Natural killer cell (primary cell): Measurements from ENCODE around the gene IL11. TPM values are rescaled to one million over a fixed set of nuclear protein-coding genes. Genes with fewer than 3 reads are reported as not detected.
"Not testable (repeated sequence)": the region's sequence is repeated elsewhere in the genome, so short reads cannot be mapped to it uniquely, and the experiment has no call there.

Source experiments
- ATAC-seq, 3 donors: fragments of 150-1000 bp in 2 of 3; fragments of 200-7000 bp in 1 of 3; cut with Tn5 transposase; 1 replicate in 1 of 3; 2 replicates in 2 of 3; pipeline ENCODE4 v1.10.0; 2021; ENCODE audit warnings: mild to moderate bottlenecking in 2 of 3, moderate library complexity in 2 of 3
- DNase-seq, 2 donors: peaks; one replicate each; pipeline versions ENCODE4 v3.0.0 to v3.0.0-alpha.2; 2013 to 2021; ENCODE audit warnings: mixed read lengths in 1 of 2
- H3K27ac ChIP-seq: one replicate; pipeline ENCODE4 v1.5.1; 2013; ENCODE audit warnings: mild to moderate bottlenecking, low read length
- H3K27me3 ChIP-seq: one replicate; pipeline ENCODE4 v1.6.1; 2013; ENCODE audit warnings: low read length; ENCODE audit not compliant: control insufficient read depth, insufficient read depth
- H3K36me3 ChIP-seq: one replicate; pipeline ENCODE4 v1.6.1; 2013; ENCODE audit warnings: low read length; ENCODE audit not compliant: control insufficient read depth, insufficient read depth
- H3K4me1 ChIP-seq: one replicate; pipeline ENCODE4 v1.6.1; 2013; ENCODE audit warnings: low read length; ENCODE audit not compliant: control insufficient read depth, insufficient read depth
- H3K4me3 ChIP-seq: one replicate; pipeline ENCODE4 v1.5.1; 2013; ENCODE audit warnings: low read length
- H3K9me3 ChIP-seq: one replicate; pipeline ENCODE4 v1.6.1; 2013; ENCODE audit warnings: low read length; ENCODE audit not compliant: control insufficient read depth, insufficient read depth
- H3K27ac Mint-ChIP-seq, 2 donors: one replicate each; pipeline ENCODE4 v1.8.0; 2022; ENCODE audit warnings: mild to moderate bottlenecking in 2 of 2, mixed read lengths in 2 of 2, moderate library complexity in 1 of 2
- H3K27me3 Mint-ChIP-seq, 2 donors: one replicate each; pipeline ENCODE4 v1.8.0; 2022; ENCODE audit warnings: low read depth in 2 of 2, mixed read lengths in 2 of 2
- H3K36me3 Mint-ChIP-seq: one replicate; pipeline ENCODE4 v1.8.0; 2022; ENCODE audit warnings: mixed read lengths
- H3K4me1 Mint-ChIP-seq, 2 donors: one replicate each; pipeline ENCODE4 v1.8.0; 2022; ENCODE audit warnings: mixed read lengths in 2 of 2
- H3K4me3 Mint-ChIP-seq: one replicate; pipeline ENCODE4 v1.8.0; 2022; ENCODE audit warnings: mild to moderate bottlenecking, moderate library complexity, mixed read lengths
- H3K9me3 Mint-ChIP-seq, 2 donors: one replicate each; pipeline ENCODE4 v1.8.0; 2022; ENCODE audit warnings: mixed read lengths in 2 of 2
- WGBS: methylation state at CpG from one replicate; pipeline ENCODE4 v1.1.7; 2013; ENCODE audit warnings: missing lambda C conversion rate; ENCODE audit not compliant: insufficient coverage; 5-methylcytosine and 5-hydroxymethylcytosine counted together
- intact Hi-C: fragments of 100-400 bp; cut with micrococcal nuclease; formaldehyde crosslinking; loops from one replicate; pipeline ENCODE4 v1.14.2; 2022
- total RNA-seq, 4 donors: library from RNA; stranded (reverse); fragments of 120-200 nt in 1 of 4; gene quantifications; one replicate each; pipeline versions ENCODE4 v1.2.3 to v1.2.4, GENCODE V29; 2013 to 2022
- TF ChIP-seq, protein P1 (sequence below): fragments of 200-600 bp; IDR thresholded peaks from one replicate; pipeline ENCODE4 v1.8.0; 2022; ENCODE audit warnings: antibody characterized with exemption

The IL11 gene
- total RNA-seq, 3 donors from 2014 or later (not counting 1 experiment from before 2014, with no cell fraction given) = 0.14 to 0.35 (median 0.27) TPM

GRCh38 chr19:55339105-55339888 lies 31.0 kb downstream of the IL11 start, which contains the start of gene KMT5C:
Gene KMT5C (plus strand): TSS chr19:55339876. CDS start chr19:55341937, 2,061 bp downstream.
- peak; percentile 100 for DNase-seq
- no peaks in the 10 kb centered on the region for H3K27me3 ChIP-seq
- peak within 1 kb of the TSS; percentile 57 for H3K4me3 ChIP-seq
- TF ChIP-seq, protein P1, sequence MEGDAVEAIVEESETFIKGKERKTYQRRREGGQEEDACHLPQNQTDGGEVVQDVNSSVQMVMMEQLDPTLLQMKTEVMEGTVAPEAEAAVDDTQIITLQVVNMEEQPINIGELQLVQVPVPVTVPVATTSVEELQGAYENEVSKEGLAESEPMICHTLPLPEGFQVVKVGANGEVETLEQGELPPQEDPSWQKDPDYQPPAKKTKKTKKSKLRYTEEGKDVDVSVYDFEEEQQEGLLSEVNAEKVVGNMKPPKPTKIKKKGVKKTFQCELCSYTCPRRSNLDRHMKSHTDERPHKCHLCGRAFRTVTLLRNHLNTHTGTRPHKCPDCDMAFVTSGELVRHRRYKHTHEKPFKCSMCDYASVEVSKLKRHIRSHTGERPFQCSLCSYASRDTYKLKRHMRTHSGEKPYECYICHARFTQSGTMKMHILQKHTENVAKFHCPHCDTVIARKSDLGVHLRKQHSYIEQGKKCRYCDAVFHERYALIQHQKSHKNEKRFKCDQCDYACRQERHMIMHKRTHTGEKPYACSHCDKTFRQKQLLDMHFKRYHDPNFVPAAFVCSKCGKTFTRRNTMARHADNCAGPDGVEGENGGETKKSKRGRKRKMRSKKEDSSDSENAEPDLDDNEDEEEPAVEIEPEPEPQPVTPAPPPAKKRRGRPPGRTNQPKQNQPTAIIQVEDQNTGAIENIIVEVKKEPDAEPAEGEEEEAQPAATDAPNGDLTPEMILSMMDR = no peak
- H3K27me3 Mint-ChIP-seq = peaks cover 0 to 9% of the 10 kb centered on the region in 2 donors
- WGBS = under 1% methylated on average over 62 of the region's 63 CpGs
- H3K4me1 Mint-ChIP-seq = peaks cover 18 to 33% of the 10 kb centered on the region in 2 donors
- H3K36me3 Mint-ChIP-seq = no peaks in the 10 kb centered on the region
- H3K27ac Mint-ChIP-seq = peak within 1 kb of the TSS; percentile 96 to 99
- no peaks in the 10 kb centered on the region for H3K9me3 Mint-ChIP-seq
- peak; percentile 67 to 88 (median 76) for ATAC-seq
- peaks cover 4% of the 10 kb centered on the region for H3K36me3 ChIP-seq
- intact Hi-C loops = loop anchor here (1.0 to 2.0 kb wide), 4 partner anchors 38 to 80 kb away; partner anchors contain the start of genes PPP6R1 and RPL28
- no peaks in the 10 kb centered on the region for H3K9me3 ChIP-seq
- peaks cover 31% of the 10 kb centered on the region for H3K4me1 ChIP-seq
- peak within 1 kb of the TSS; percentile 97 for H3K27ac ChIP-seq
- H3K4me3 Mint-ChIP-seq = peak within 1 kb of the TSS; percentile 94

- H3K27ac ChIP-seq = no peak overlapping the region
- H3K4me3 ChIP-seq = no peak overlapping the region
- DNase-seq = no peak
- Mint-ChIP-seq H3K27ac (peak overlapping the region in 1 of 2 donors; percentile 70), H3K9me3 (no peaks in the 10 kb centered on the region), H3K4me1 (peaks cover 13 to 27% of the 10 kb centered on the region in 2 donors), H3K4me3 (no peak overlapping the region), H3K36me3 (no peaks in the 10 kb centered on the region), H3K27me3 (peaks cover 0 to 9% of the 10 kb centered on the region in 2 donors)
- peaks cover 24% of the 10 kb centered on the region for H3K4me1 ChIP-seq
- peaks cover 2% of the 10 kb centered on the region for H3K27me3 ChIP-seq
- WGBS = 95% methylated on average over 6 of the region's 7 CpGs
- ATAC-seq = no peak
- TF ChIP-seq, protein P1 = no peak
- intact Hi-C loops = no loop called here
- H3K9me3 ChIP-seq = no peaks in the 10 kb centered on the region
- no peaks in the 10 kb centered on the region for H3K36me3 ChIP-seq
These were observed 34.2 kb downstream of the IL11 start for GRCh38 chr19:55336101-55336500.

- Mint-ChIP-seq H3K36me3 (no peaks in the 10 kb centered on the region), H3K4me3 (no peak overlapping the region), H3K27ac (no peak overlapping the region), H3K9me3 (no peaks in the 10 kb centered on the region), H3K27me3 (peaks cover 0 to 11% of the 10 kb centered on the region in 2 donors), H3K4me1 (peaks cover 7% of the 10 kb centered on the region in 2 donors)
- intact Hi-C loops = no loop called here
- DNase-seq (no peak), ATAC-seq (no peak)
- peaks cover 9% of the 10 kb centered on the region for H3K4me1 ChIP-seq
- TF ChIP-seq, protein P1 = no peak
- WGBS = 92% methylated on average over 10 of the region's 11 CpGs
- H3K27ac ChIP-seq = no peak overlapping the region
- H3K27me3 ChIP-seq = peaks cover 2% of the 10 kb centered on the region
- H3K9me3 ChIP-seq = no peaks in the 10 kb centered on the region
- no peak overlapping the region for H3K4me3 ChIP-seq
- no peaks in the 10 kb centered on the region for H3K36me3 ChIP-seq
These were observed 36.4 kb downstream of the IL11 start for GRCh38 chr19:55333870-55334269.

GRCh38 chr19:55329791-55330190 lies 40.5 kb downstream of the IL11 start:
- H3K4me3 ChIP-seq, H3K27ac Mint-ChIP-seq, H3K9me3 Mint-ChIP-seq, H3K9me3 ChIP-seq, DNase-seq, H3K4me1 ChIP-seq, ATAC-seq, intact Hi-C loops, H3K36me3 Mint-ChIP-seq, H3K4me3 Mint-ChIP-seq, H3K27me3 ChIP-seq, H3K36me3 ChIP-seq, H3K27ac ChIP-seq, H3K4me1 Mint-ChIP-seq: not testable (repeated sequence)
- peaks cover 0 to 16% of the 10 kb centered on the region in 2 donors for H3K27me3 Mint-ChIP-seq
- 99% methylated on average over 6 of the region's 6 CpGs for WGBS

DNA sequence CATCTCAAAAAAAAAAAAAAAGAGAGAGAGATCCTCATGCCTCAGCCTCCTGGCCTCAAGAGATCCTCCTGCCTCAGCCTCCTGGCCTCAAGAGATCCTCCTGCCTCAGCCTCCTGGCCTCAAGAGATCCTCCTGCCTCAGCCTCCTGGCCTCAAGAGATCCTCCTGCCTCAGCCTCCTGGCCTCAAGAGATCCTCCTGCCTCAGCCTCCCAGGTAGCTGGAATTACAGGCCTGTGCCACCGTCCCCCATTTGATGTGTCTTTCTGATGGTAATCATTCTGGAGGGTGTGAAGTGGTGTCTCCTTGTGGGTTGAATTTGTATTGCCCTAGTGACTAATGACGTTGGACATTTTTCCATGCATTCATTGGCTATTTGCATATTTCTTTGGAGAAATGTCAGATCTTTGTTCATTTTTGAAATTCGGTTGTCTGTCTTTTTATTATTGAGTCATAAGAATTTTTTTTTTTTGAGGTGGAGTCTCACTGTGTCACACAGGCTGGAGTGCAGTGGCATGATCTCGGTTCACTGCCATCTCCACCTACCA lies 41.4 kb downstream of the IL11 start:
- H3K36me3 Mint-ChIP-seq, H3K36me3 ChIP-seq, H3K4me3 Mint-ChIP-seq, H3K4me3 ChIP-seq, intact Hi-C loops, H3K27ac Mint-ChIP-seq, H3K9me3 Mint-ChIP-seq, ATAC-seq, H3K4me1 Mint-ChIP-seq, H3K27me3 ChIP-seq, H3K27ac ChIP-seq, H3K9me3 ChIP-seq, H3K4me1 ChIP-seq: not testable (repeated sequence)
- DNase-seq = peak in 1 of 2 donors; percentile 40
- peaks cover 0 to 19% of the 10 kb centered on the region in 2 donors for H3K27me3 Mint-ChIP-seq
- WGBS = 80% methylated on average over 4 of the region's 4 CpGs
